GM12865 (cell line): ENCODE results near the gene EIF2B5.

Source experiments
- DNase-seq: peaks from one replicate; pipeline ENCODE4 v3.0.0; 2010; ENCODE audit warnings: low read depth
- H3K4me3 ChIP-seq: 2 replicates; pipeline ENCODE4 v1.5.1; 2011; ENCODE audit warnings: mild to moderate bottlenecking, low read depth, low read length, control low read depth
- CTCF ChIP-seq: IDR thresholded peaks from 2 replicates; pipeline ENCODE4 v1.5.1; 2011; ENCODE audit warnings: low read length, control low read depth, low read depth, inconsistent platforms; ENCODE audit not compliant: insufficient read depth; ENCODE audit errors: missing control alignments

Gene EIF2B5

GRCh38 chr3:184166671-184167070 is 31.5 kb downstream of the EIF2B5 start:
- TF ChIP-seq CTCF: no peak
- no peak overlapping the region for H3K4me3 ChIP-seq
- no peak for DNase-seq

GRCh38 chr3:184167786-184168185 is 32.6 kb downstream of the EIF2B5 start:
- DNase-seq: no peak
- H3K4me3 ChIP-seq: no peak overlapping the region
- no peak for TF ChIP-seq CTCF

- TF ChIP-seq CTCF: no peak
- no peak for DNase-seq
- no peak overlapping the region for H3K4me3 ChIP-seq
These were observed 33.4 kb downstream of the EIF2B5 start for GRCh38 chr3:184168363-184169120.

- TF ChIP-seq CTCF: no peak
- no peak for DNase-seq
- no peak overlapping the region for H3K4me3 ChIP-seq
These were observed 35.0 kb downstream of the EIF2B5 start for GRCh38 chr3:184169896-184170875.

- no peak overlapping the region for H3K4me3 ChIP-seq
These were observed 36.4 kb downstream of the EIF2B5 start for GRCh38 chr3:184171562-184171961.

More at GRCh38 chr3:184171562-184171961, 36.4 kb downstream of the EIF2B5 start:
- TF ChIP-seq CTCF: no peak
- no peak for DNase-seq
